Measurements from ENCODE around the gene TUBB2A. TPM values are rescaled to one million over a fixed set of nuclear protein-coding genes. Genes with fewer than 3 reads are reported as not detected.

TUBB2A gene
- total and polyA plus RNA-seq, 2 of the 13 experiments (the other 11 are each of a cell fraction or from before 2014, with no cell fraction given): 35.3 to 106 TPM

DNA sequence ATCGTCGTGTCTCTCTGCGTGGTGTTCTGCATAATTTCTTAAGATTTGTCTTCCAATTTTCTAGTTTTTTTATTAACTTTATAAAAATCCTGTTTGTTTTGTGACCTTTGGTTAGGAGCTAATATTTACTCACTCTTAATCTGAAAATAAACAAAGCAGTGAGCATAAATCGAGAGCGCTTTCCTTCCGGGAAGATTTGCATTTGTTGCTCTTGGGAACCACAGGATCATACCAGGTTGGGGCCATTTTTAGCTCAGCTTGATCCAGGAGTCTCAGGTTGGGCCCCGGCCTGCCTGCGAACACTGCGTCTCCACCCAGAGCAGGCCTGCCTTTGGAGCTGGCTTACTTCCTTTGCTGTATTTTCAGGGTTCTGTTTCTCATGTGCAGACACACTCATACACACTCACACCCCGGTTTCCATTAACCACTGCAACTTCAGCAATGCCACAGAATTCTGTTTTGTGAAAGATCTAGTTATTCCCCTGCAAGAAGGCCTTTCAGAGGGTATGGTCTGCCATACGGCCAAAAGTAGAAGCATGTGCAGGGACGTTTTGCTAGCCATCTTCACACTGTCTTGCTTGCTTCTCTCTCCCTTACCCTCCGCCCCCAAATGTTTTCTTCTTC is 21.6 kb downstream of the TUBB2A start (continued):
- TF ChIP-seq, protein P1, sequence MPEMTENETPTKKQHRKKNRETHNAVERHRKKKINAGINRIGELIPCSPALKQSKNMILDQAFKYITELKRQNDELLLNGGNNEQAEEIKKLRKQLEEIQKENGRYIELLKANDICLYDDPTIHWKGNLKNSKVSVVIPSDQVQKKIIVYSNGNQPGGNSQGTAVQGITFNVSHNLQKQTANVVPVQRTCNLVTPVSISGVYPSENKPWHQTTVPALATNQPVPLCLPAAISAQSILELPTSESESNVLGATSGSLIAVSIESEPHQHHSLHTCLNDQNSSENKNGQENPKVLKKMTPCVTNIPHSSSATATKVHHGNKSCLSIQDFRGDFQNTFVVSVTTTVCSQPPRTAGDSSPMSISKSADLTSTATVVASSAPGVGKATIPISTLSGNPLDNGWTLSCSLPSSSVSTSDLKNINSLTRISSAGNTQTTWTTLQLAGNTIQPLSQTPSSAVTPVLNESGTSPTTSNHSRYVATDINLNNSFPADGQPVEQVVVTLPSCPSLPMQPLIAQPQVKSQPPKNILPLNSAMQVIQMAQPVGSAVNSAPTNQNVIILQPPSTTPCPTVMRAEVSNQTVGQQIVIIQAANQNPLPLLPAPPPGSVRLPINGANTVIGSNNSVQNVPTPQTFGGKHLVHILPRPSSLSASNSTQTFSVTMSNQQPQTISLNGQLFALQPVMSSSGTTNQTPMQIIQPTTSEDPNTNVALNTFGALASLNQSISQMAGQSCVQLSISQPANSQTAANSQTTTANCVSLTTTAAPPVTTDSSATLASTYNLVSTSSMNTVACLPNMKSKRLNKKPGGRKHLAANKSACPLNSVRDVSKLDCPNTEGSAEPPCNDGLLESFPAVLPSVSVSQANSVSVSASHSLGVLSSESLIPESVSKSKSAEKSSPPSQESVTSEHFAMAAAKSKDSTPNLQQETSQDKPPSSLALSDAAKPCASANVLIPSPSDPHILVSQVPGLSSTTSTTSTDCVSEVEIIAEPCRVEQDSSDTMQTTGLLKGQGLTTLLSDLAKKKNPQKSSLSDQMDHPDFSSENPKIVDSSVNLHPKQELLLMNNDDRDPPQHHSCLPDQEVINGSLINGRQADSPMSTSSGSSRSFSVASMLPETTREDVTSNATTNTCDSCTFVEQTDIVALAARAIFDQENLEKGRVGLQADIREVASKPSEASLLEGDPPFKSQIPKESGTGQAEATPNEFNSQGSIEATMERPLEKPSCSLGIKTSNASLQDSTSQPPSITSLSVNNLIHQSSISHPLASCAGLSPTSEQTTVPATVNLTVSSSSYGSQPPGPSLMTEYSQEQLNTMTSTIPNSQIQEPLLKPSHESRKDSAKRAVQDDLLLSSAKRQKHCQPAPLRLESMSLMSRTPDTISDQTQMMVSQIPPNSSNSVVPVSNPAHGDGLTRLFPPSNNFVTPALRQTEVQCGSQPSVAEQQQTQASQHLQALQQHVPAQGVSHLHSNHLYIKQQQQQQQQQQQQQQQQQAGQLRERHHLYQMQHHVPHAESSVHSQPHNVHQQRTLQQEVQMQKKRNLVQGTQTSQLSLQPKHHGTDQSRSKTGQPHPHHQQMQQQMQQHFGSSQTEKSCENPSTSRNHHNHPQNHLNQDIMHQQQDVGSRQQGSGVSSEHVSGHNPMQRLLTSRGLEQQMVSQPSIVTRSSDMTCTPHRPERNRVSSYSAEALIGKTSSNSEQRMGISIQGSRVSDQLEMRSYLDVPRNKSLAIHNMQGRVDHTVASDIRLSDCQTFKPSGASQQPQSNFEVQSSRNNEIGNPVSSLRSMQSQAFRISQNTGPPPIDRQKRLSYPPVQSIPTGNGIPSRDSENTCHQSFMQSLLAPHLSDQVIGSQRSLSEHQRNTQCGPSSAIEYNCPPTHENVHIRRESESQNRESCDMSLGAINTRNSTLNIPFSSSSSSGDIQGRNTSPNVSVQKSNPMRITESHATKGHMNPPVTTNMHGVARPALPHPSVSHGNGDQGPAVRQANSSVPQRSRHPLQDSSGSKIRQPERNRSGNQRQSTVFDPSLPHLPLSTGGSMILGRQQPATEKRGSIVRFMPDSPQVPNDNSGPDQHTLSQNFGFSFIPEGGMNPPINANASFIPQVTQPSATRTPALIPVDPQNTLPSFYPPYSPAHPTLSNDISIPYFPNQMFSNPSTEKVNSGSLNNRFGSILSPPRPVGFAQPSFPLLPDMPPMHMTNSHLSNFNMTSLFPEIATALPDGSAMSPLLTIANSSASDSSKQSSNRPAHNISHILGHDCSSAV (CRISPR knock-in tag; IDR thresholded peaks at IDR 0.05; ENCODE audit: borderline replicate concordance): no peak
- TF ChIP-seq ZNF44 (CRISPR knock-in tag; IDR thresholded peaks at IDR 0.05) (no peak), POLR2G (IDR thresholded peaks at IDR 0.05; ENCODE audit: low read depth, low read length) (0 out of 2 replicates have a peak, but pooled peaks have one; percentile 22), KDM6A (CRISPR knock-in tag; IDR thresholded peaks at IDR 0.05; ENCODE audit: low read depth) (0 out of 2 replicates have a peak, but pooled peaks have one; percentile 55), NPAS2 (CRISPR knock-in tag; IDR thresholded peaks at IDR 0.05; ENCODE audit: borderline replicate concordance) (no peak), CCAR2 (optimal IDR thresholded peaks at IDR 0.05; ENCODE audit: low read depth, low read length) (peak; percentile 11), CENPT (CRISPR knock-in tag; IDR thresholded peaks at IDR 0.05; ENCODE audit: low read depth) (no peak), THAP11 (CRISPR knock-in tag; IDR thresholded peaks at IDR 0.05) (no peak; the same call in 1 of the 2 replicates), ZMAT3 (CRISPR knock-in tag; conservative IDR thresholded peaks at IDR 0.05) (no peak), ZNF614 (CRISPR knock-in tag; IDR thresholded peaks at IDR 0.05; ENCODE audit: borderline replicate concordance) (0 out of 2 replicates have a peak, but pooled peaks have one; percentile 49), ZNF83 (CRISPR knock-in tag; IDR thresholded peaks at IDR 0.05; ENCODE audit: borderline replicate concordance) (no peak), CHCHD3 (CRISPR knock-in tag; IDR thresholded peaks at IDR 0.05) (no peak), GABPB1 (CRISPR knock-in tag; IDR thresholded peaks at IDR 0.05) (peak; percentile 42; the same call in 1 of the 2 replicates)
- TF ChIP-seq, protein P2, sequence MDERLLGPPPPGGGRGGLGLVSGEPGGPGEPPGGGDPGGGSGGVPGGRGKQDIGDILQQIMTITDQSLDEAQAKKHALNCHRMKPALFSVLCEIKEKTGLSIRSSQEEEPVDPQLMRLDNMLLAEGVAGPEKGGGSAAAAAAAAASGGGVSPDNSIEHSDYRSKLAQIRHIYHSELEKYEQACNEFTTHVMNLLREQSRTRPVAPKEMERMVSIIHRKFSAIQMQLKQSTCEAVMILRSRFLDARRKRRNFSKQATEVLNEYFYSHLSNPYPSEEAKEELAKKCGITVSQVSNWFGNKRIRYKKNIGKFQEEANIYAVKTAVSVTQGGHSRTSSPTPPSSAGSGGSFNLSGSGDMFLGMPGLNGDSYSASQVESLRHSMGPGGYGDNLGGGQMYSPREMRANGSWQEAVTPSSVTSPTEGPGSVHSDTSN (CRISPR knock-in tag; IDR thresholded peaks at IDR 0.05): no peak
- TF ChIP-seq, protein P3, sequence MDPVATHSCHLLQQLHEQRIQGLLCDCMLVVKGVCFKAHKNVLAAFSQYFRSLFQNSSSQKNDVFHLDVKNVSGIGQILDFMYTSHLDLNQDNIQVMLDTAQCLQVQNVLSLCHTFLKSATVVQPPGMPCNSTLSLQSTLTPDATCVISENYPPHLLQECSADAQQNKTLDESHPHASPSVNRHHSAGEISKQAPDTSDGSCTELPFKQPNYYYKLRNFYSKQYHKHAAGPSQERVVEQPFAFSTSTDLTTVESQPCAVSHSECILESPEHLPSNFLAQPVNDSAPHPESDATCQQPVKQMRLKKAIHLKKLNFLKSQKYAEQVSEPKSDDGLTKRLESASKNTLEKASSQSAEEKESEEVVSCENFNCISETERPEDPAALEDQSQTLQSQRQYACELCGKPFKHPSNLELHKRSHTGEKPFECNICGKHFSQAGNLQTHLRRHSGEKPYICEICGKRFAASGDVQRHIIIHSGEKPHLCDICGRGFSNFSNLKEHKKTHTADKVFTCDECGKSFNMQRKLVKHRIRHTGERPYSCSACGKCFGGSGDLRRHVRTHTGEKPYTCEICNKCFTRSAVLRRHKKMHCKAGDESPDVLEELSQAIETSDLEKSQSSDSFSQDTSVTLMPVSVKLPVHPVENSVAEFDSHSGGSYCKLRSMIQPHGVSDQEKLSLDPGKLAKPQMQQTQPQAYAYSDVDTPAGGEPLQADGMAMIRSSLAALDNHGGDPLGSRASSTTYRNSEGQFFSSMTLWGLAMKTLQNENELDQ (CRISPR knock-in tag; IDR thresholded peaks at IDR 0.05; ENCODE audit: borderline replicate concordance): no peak
- TF ChIP-seq, protein P4, sequence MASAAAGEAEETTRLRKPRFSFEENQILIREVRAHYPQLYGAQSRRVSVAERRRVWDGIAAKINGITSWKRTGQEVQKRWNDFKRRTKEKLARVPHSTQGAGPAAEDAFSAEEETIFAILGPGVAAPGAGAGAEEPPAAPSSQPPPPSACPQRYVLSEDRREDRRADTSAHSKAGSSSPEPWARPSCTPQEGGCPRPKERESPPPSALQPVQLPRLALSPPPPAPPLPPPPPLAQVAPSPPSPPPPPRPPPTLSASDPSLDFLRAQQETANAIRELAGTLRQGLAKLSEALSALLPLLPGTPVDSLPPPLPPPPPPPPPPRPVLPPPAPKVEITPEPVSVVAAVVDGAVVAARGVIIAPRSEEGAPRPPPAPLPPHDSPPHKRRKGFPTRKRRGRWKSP (CRISPR knock-in tag; IDR thresholded peaks at IDR 0.05): no peak

Data from HepG2 (cell line).